Trophoblast cell (in vitro differentiated cells and primary cell): ENCODE data around the gene KCND3.

Source experiments
- DNase-seq, 2 donors: peaks; one replicate each; pipeline ENCODE4 v3.0.0-alpha.2; 2016
- H2AFZ ChIP-seq: 2 replicates; pipeline ENCODE4 v1.6.1; 2013; ENCODE audit warnings: low read length, moderate library complexity, mild to moderate bottlenecking; ENCODE audit not compliant: insufficient read depth, poor library complexity
- H2AK5ac ChIP-seq: 2 replicates; pipeline ENCODE4 v1.6.1; 2013; ENCODE audit warnings: mild to moderate bottlenecking, low read length
- H2BK120ac ChIP-seq: 2 replicates; pipeline ENCODE4 v1.6.1; 2013; ENCODE audit warnings: low read length, mild to moderate bottlenecking, moderate library complexity; ENCODE audit not compliant: insufficient read depth, poor library complexity
- H2BK12ac ChIP-seq: 2 replicates; pipeline ENCODE4 v1.6.1; 2013; ENCODE audit warnings: mild to moderate bottlenecking, low read length, moderate library complexity
- H2BK5ac ChIP-seq: 2 replicates; pipeline ENCODE4 v1.6.1; 2013; ENCODE audit warnings: low read length, low read depth, moderate library complexity, mild to moderate bottlenecking; ENCODE audit not compliant: poor library complexity
- H3K14ac ChIP-seq: 2 replicates; pipeline ENCODE4 v1.6.1; 2013; ENCODE audit warnings: mild to moderate bottlenecking, low read length
- H3K18ac ChIP-seq: 2 replicates; pipeline ENCODE4 v1.6.1; 2013; ENCODE audit warnings: mild to moderate bottlenecking, low read length
- H3K23ac ChIP-seq: 2 replicates; pipeline ENCODE4 v1.6.1; 2013; ENCODE audit warnings: low read length
- H3K27ac ChIP-seq: 2 replicates; pipeline ENCODE4 v1.5.1; 2013; ENCODE audit warnings: low read depth, mild to moderate bottlenecking, inconsistent platforms, low read length, moderate library complexity
- H3K27me3 ChIP-seq: 2 replicates; pipeline ENCODE4 v1.6.1; 2013; ENCODE audit warnings: inconsistent platforms, mild to moderate bottlenecking, low read length, moderate library complexity; ENCODE audit not compliant: insufficient read depth
- H3K36me3 ChIP-seq, 2 experiments: 1 replicate in 1 of 2; 2 replicates in 1 of 2; pipeline ENCODE4 v1.6.1; 2013; ENCODE audit warnings: low read length in 2 of 2, mild to moderate bottlenecking in 2 of 2, moderate library complexity in 1 of 2; ENCODE audit not compliant: insufficient read depth in 2 of 2, control insufficient read depth in 1 of 2
- H3K4ac ChIP-seq: 2 replicates; pipeline ENCODE4 v1.6.1; 2013; ENCODE audit warnings: low read depth, mild to moderate bottlenecking, low read length, moderate library complexity
- H3K4me1 ChIP-seq, 2 experiments: 1 replicate in 1 of 2; 2 replicates in 1 of 2; pipeline ENCODE4 v1.6.1; 2013; ENCODE audit warnings: low read length in 2 of 2, mild to moderate bottlenecking in 2 of 2, moderate library complexity in 1 of 2; ENCODE audit not compliant: insufficient read depth in 2 of 2, control insufficient read depth in 1 of 2
- H3K4me2 ChIP-seq: 2 replicates; pipeline ENCODE4 v1.6.1; 2013; ENCODE audit warnings: inconsistent platforms, mild to moderate bottlenecking, low read length, moderate library complexity
- H3K4me3 ChIP-seq: 2 replicates; pipeline ENCODE4 v1.5.1; 2013; ENCODE audit warnings: mild to moderate bottlenecking, low read depth, low read length, inconsistent platforms
- H3K79me1 ChIP-seq: one replicate; pipeline ENCODE4 v1.6.1; 2013; ENCODE audit warnings: low read length
- H3K79me2 ChIP-seq: 2 replicates; pipeline ENCODE4 v1.6.1; 2013; ENCODE audit warnings: low read length, mild to moderate bottlenecking; ENCODE audit not compliant: control insufficient read depth, insufficient read depth, poor library complexity
- H3K9ac ChIP-seq: 2 replicates; pipeline ENCODE4 v1.6.1; 2013; ENCODE audit warnings: mild to moderate bottlenecking, low read length
- H3K9me3 ChIP-seq: 2 replicates; pipeline ENCODE4 v1.6.1; 2013; ENCODE audit warnings: low read depth, mild to moderate bottlenecking, control low read depth, inconsistent platforms, low read length; ENCODE audit not compliant: insufficient read depth
- H4K12ac ChIP-seq: 2 replicates; pipeline ENCODE4 v1.6.1; 2013; ENCODE audit warnings: low read depth, mild to moderate bottlenecking, low read length, moderate library complexity
- H4K8ac ChIP-seq: 2 replicates; pipeline ENCODE4 v1.6.1; 2013; ENCODE audit warnings: low read depth, mild to moderate bottlenecking, low read length, moderate library complexity
- H4K91ac ChIP-seq: one replicate; pipeline ENCODE4 v1.6.1; 2013; ENCODE audit warnings: low read depth, mild to moderate bottlenecking, low read length, moderate library complexity
- WGBS: extraction: QIAGEN DNeasy Blood & Tissue Kit; methylation state at CpG from one replicate; pipeline ENCODE4 v1.1.7; 2013; ENCODE audit warnings: missing lambda C conversion rate; ENCODE audit not compliant: insufficient read length, insufficient coverage; ENCODE audit errors: extremely low coverage; 5-methylcytosine and 5-hydroxymethylcytosine counted together

KCND3 gene

DNA sequence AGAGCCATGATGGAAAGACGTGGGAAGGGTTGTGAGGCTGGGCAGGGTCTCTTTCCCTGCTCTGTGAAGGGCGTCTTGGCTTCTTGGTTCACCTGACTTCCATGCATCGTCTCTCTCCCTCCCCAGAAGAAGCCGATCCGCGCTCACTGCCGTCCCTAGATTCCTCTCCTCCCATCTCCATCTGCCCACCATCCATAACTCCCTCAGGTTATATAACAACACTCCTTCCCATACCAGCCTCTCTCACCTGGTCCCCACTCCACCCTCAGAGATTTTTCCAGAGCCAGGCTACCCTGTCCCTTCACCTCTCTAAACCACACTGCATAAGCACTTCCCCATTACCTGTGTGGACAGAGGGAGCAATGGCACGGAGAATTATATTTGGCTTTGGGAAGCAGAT is 6.0 kb downstream of the KCND3 start:
- Histone ChIP-seq H3K4me1 (no peaks in the 10 kb centered on the region), H4K91ac (no peak overlapping the region), H4K8ac (no peak overlapping the region), H3K9ac (no peak overlapping the region), H3K23ac (no peak overlapping the region), H3K9me3 (peaks cover 2% of the 10 kb centered on the region), H4K12ac (no peak overlapping the region), H2BK120ac (no peak overlapping the region), H3K4me2 (no peak overlapping the region), H2BK5ac (no peak overlapping the region), H2AFZ (no peak overlapping the region), H2AK5ac (no peak overlapping the region), H2BK12ac (no peak overlapping the region), H3K18ac (no peak overlapping the region), H3K4me3 (no peak overlapping the region), H3K79me1 (no peaks in the 10 kb centered on the region), H3K36me3 (no peaks in the 10 kb centered on the region), H3K79me2 (no peaks in the 10 kb centered on the region), H3K27ac (no peak overlapping the region), H3K14ac (no peak overlapping the region), H3K4ac (no peak overlapping the region), H3K27me3 (peaks cover 12% of the 10 kb centered on the region)
- no CpG with 5 or more reads among the region's 8 CpGs for WGBS
- DNase-seq: no peak

DNA sequence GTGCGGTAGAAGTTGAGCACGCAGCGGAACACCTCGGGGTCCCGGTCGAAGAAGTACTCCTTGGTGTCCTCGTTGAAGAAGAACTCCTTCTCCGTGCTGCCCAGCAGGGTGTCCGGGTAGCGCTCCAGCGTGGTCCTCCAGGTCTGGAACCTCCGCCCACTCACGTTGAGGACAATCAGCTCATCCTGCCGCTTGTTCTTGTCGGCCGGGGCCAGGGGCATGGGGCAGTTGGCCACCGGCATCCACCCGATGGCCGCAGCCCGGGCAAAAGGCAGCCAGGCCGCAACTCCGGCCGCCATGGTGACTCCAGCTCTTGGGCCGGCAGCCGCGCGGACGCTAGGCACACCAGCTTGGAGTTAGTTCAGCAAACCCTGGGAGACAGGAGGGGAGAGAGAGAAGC is 7.0 kb downstream of the KCND3 start:
- H2BK5ac ChIP-seq: no peak overlapping the region
- no peaks in the 10 kb centered on the region for H3K36me3 ChIP-seq
- H3K18ac ChIP-seq: no peak overlapping the region
- H3K27ac ChIP-seq: no peak overlapping the region
- peak overlapping the region; percentile 14 for H3K4me3 ChIP-seq
- H3K23ac ChIP-seq: no peak overlapping the region
- H2BK120ac ChIP-seq: no peak overlapping the region
- H4K8ac ChIP-seq: no peak overlapping the region
- no peak for DNase-seq
- H3K4me2 ChIP-seq: no peak overlapping the region
- H4K12ac ChIP-seq: no peak overlapping the region
- peaks cover 2% of the 10 kb centered on the region for H3K9me3 ChIP-seq
- no peak overlapping the region for H2BK12ac ChIP-seq
- no peak overlapping the region for H3K14ac ChIP-seq
- no peak overlapping the region for H3K9ac ChIP-seq
- H3K79me1 ChIP-seq: no peaks in the 10 kb centered on the region
- no peaks in the 10 kb centered on the region for H3K79me2 ChIP-seq
- no peak overlapping the region for H4K91ac ChIP-seq
- H3K27me3 ChIP-seq: peaks cover 3% of the 10 kb centered on the region
- no peak overlapping the region for H3K4ac ChIP-seq
- H2AFZ ChIP-seq: no peak overlapping the region
- no peak overlapping the region for H2AK5ac ChIP-seq
- H3K4me1 ChIP-seq: no peaks in the 10 kb centered on the region
- no CpG with 5 or more reads among the region's 28 CpGs for WGBS

DNA sequence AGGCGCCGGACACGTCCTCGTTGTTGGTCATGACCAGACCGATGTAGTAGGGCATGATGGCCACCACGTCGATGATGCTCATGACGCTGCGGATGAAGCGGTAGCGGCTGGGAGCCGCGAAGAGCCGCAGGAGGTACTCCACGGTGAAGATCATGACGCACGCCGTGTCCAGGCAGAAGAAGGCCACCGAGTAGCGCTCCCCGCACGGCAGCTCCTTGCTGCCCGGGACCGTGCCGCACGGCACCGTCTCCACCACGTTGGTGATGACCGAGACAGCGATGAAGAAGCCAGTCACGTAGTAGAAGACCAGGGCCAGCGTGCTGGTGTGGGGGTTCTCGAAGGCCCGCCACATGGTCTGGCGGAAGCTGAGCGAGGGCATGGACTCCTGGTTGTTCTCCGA is 7.6 kb downstream of the KCND3 start:
- no peak for DNase-seq
- Histone ChIP-seq H3K14ac (no peak overlapping the region), H3K79me1 (no peaks in the 10 kb centered on the region), H4K8ac (no peak overlapping the region), H2BK12ac (no peak overlapping the region), H3K9me3 (peaks cover 2% of the 10 kb centered on the region), H3K23ac (no peak overlapping the region), H3K36me3 (no peaks in the 10 kb centered on the region), H3K4me3 (no peak overlapping the region), H3K27ac (no peak overlapping the region), H2AFZ (no peak overlapping the region), H4K12ac (no peak overlapping the region), H3K4ac (no peak overlapping the region), H2BK5ac (no peak overlapping the region), H3K4me2 (no peak overlapping the region), H3K27me3 (peaks cover 3% of the 10 kb centered on the region), H4K91ac (no peak overlapping the region), H2AK5ac (no peak overlapping the region), H3K18ac (no peak overlapping the region), H2BK120ac (no peak overlapping the region), H3K4me1 (no peaks in the 10 kb centered on the region), H3K9ac (no peak overlapping the region), H3K79me2 (no peaks in the 10 kb centered on the region)
- no CpG with 5 or more reads among the region's 37 CpGs for WGBS

DNA sequence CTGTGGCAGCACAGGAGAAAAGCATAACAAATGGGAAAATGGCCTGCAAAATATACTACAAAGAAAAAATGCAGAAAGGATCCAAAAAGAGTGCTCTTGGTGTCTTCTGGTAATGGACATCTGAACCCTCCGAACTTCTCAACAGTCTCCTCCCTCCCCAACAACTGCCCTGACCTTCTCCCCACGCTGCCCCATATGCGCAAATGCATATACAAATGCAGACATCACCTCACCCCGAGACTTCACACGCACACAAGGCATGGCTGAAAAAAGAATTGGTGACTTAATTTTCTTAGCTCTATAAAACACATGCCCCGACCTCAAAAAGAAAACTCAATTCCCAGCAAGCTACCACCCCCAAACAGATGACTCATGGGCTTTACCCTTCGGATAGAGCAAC is 8.4 kb downstream of the KCND3 start:
- Histone ChIP-seq H3K4me3 (no peak overlapping the region), H2BK5ac (no peak overlapping the region), H4K91ac (no peak overlapping the region), H3K14ac (no peak overlapping the region), H3K23ac (no peak overlapping the region), H3K4me2 (no peak overlapping the region), H3K79me1 (no peaks in the 10 kb centered on the region), H3K27me3 (no peaks in the 10 kb centered on the region), H3K9ac (no peak overlapping the region), H3K18ac (no peak overlapping the region), H3K4ac (no peak overlapping the region), H3K27ac (no peak overlapping the region), H2BK12ac (no peak overlapping the region), H3K36me3 (no peaks in the 10 kb centered on the region), H2BK120ac (no peak overlapping the region), H4K8ac (no peak overlapping the region), H2AK5ac (no peak overlapping the region), H3K9me3 (peaks cover 2% of the 10 kb centered on the region), H3K79me2 (no peaks in the 10 kb centered on the region), H2AFZ (no peak overlapping the region), H4K12ac (no peak overlapping the region), H3K4me1 (no peaks in the 10 kb centered on the region)
- no CpG with 5 or more reads among the region's 7 CpGs for WGBS
- no peak for DNase-seq
